NB4 (cell line): ENCODE data around the gene C6orf62.

Experiments
- CTCF ChIP-seq: IDR thresholded peaks from one replicate; pipeline ENCODE4 v1.5.1; 2012; ENCODE audit warnings: low read depth, low read length
- POLR2A ChIP-seq: IDR thresholded peaks from 2 replicates; pipeline ENCODE4 v1.6.1; 2011; ENCODE audit warnings: mild to moderate bottlenecking; ENCODE audit not compliant: insufficient read length; ENCODE audit errors: extremely low read depth

- no peak for TF ChIP-seq POLR2A
- no peak for TF ChIP-seq CTCF
These were observed 26.5 kb downstream of the C6orf62 start for GRCh38 chr6:24692415-24692814.
